Measurements from ENCODE around the gene STEAP3. TPM values are rescaled to one million over a fixed set of nuclear protein-coding genes. Genes with fewer than 3 reads are reported as not detected.

The STEAP3 gene
- total RNA-seq, 2 experiments from 2014 or later, result 0.14 to 0.16 TPM

GRCh38 chr2:119311371-119311770 is 87.7 kb downstream of the STEAP3 start:
- H3K36me3 Mint-ChIP-seq (ENCODE audit: low read depth), result no peaks in the 10 kb centered on the region
- POLR2A ChIA-PET, result no interaction called here
- no peaks in the 10 kb centered on the region for H3K9me3 Mint-ChIP-seq (ENCODE audit: low read depth)
- CTCF ChIA-PET, result interaction anchor here (0.7 kb wide), 1 partner anchor 170 kb away, joined by 3 read pairs; no protein-coding TSS in a partner anchor
- DNase-seq (no peak), ATAC-seq (no peak)
- no peak overlapping the region for H3K27ac Mint-ChIP-seq
- H3K27me3 Mint-ChIP-seq, result no peaks in the 10 kb centered on the region
- intact Hi-C loops (cut with DNase I, micrococcal nuclease), result no loop called here
- H3K4me1 Mint-ChIP-seq, result no peaks in the 10 kb centered on the region
- H3K4me3 Mint-ChIP-seq, result no peak overlapping the region

- H3K9me3 Mint-ChIP-seq (ENCODE audit: low read depth), result no peaks in the 10 kb centered on the region
- ChIA-PET CTCF (interaction anchor here (0.6 to 0.7 kb wide), 2 partner anchors 171 to 1385 kb away, joined by 3 to 4 read pairs; no protein-coding TSS in a partner anchor), POLR2A (no interaction called here)
- ATAC-seq (no peak), DNase-seq (no peak)
- H3K4me1 Mint-ChIP-seq, result no peaks in the 10 kb centered on the region
- no peak overlapping the region for H3K27ac Mint-ChIP-seq
- H3K36me3 Mint-ChIP-seq (ENCODE audit: low read depth), result no peaks in the 10 kb centered on the region
- H3K4me3 Mint-ChIP-seq, result no peak overlapping the region
- H3K27me3 Mint-ChIP-seq, result no peaks in the 10 kb centered on the region
- intact Hi-C loops (cut with DNase I, micrococcal nuclease), result no loop called here
Observed at GRCh38 chr2:119311831-119312230, 88.2 kb downstream of the STEAP3 start.

Other genes starting within 250 kb of the STEAP3 start
- gene C1QL2, start 65.1 kb upstream of the STEAP3 start, total RNA-seq, result not detected
- 1 to 10 TPM; 8.9 to 9.9 TPM for gene C2orf76, start 143.0 kb downstream of the STEAP3 start, total RNA-seq
- gene DBI, start 143.1 kb downstream of the STEAP3 start, total RNA-seq, result 100 to 1,000 TPM; 123 to 151 TPM
- gene TMEM37, start 208.0 kb downstream of the STEAP3 start, total RNA-seq, result not detected

Measured in activated CD4-positive, alpha-beta T cell treated with anti-CD3 and anti-CD28 coated beads for 36 hours (primary cell).